H9 (cell line): ENCODE data around the gene SYT7. TPM values are rescaled to one million over a fixed set of nuclear protein-coding genes. Genes with fewer than 3 reads are reported as not detected.

Source experiments
- DNase-seq: peaks from one replicate; pipeline ENCODE4 v3.0.0-alpha.2; 2017
- H2AFZ ChIP-seq: one replicate; pipeline ENCODE4 v1.6.1; 2013; ENCODE audit warnings: mild to moderate bottlenecking, low read length, control low read depth, moderate library complexity
- H2AK5ac ChIP-seq: 2 replicates; pipeline ENCODE4 v1.6.1; 2013; ENCODE audit warnings: low read length, control low read depth, mixed read lengths; ENCODE audit not compliant: insufficient read length
- H2BK120ac ChIP-seq: one replicate; pipeline ENCODE4 v1.6.1; 2013; ENCODE audit warnings: low read depth, mild to moderate bottlenecking, low read length, control low read depth, inconsistent platforms; ENCODE audit not compliant: poor library complexity, severe bottlenecking
- H2BK12ac ChIP-seq: 2 replicates; pipeline ENCODE4 v1.6.1; 2013; ENCODE audit warnings: low read length, control low read depth, mixed read lengths, low read depth; ENCODE audit not compliant: insufficient read length
- H2BK15ac ChIP-seq: 2 replicates; pipeline ENCODE4 v1.6.1; 2013; ENCODE audit warnings: low read depth, low read length, control low read depth
- H2BK20ac ChIP-seq: one replicate; pipeline ENCODE4 v1.6.1; 2013; ENCODE audit warnings: low read depth, mild to moderate bottlenecking, low read length, control low read depth, inconsistent platforms; ENCODE audit not compliant: poor library complexity, severe bottlenecking
- H2BK5ac ChIP-seq: 2 replicates; pipeline ENCODE4 v1.6.1; 2013; ENCODE audit warnings: low read length, control low read depth, mixed read lengths; ENCODE audit not compliant: insufficient read length
- H3K14ac ChIP-seq: 2 replicates; pipeline ENCODE4 v1.6.1; 2013; ENCODE audit warnings: low read length, control low read depth; ENCODE audit not compliant: insufficient read depth
- H3K18ac ChIP-seq: 2 replicates; pipeline ENCODE4 v1.6.1; 2013; ENCODE audit warnings: low read depth, mild to moderate bottlenecking, mixed read lengths, low read length, control low read depth; ENCODE audit not compliant: insufficient read length
- H3K23ac ChIP-seq: 2 replicates; pipeline ENCODE4 v1.6.1; 2013; ENCODE audit warnings: low read length, control low read depth, mixed read lengths, low read depth; ENCODE audit not compliant: insufficient read length
- H3K23me2 ChIP-seq: 2 replicates; pipeline ENCODE4 v1.6.1; 2013; ENCODE audit warnings: low read depth, mild to moderate bottlenecking, mixed read lengths, low read length, control low read depth; ENCODE audit not compliant: insufficient read length, poor library complexity, severe bottlenecking
- H3K27ac ChIP-seq: 2 replicates; pipeline ENCODE4 v1.5.1; 2013; ENCODE audit warnings: low read length, control low read depth, mixed read lengths, low read depth; ENCODE audit not compliant: insufficient read length
- H3K27me3 ChIP-seq: 2 replicates; pipeline ENCODE4 v1.6.1; 2013; ENCODE audit warnings: low read length, control low read depth, inconsistent platforms; ENCODE audit not compliant: insufficient read depth
- H3K4ac ChIP-seq: 2 replicates; pipeline ENCODE4 v1.6.1; 2013; ENCODE audit warnings: low read depth, mild to moderate bottlenecking, control low read depth, inconsistent platforms, low read length, moderate library complexity
- H3K4me1 ChIP-seq: 2 replicates; pipeline ENCODE4 v1.6.1; 2013; ENCODE audit warnings: low read length, control low read depth, inconsistent platforms; ENCODE audit not compliant: insufficient read depth
- H3K4me2 ChIP-seq: 2 replicates; pipeline ENCODE4 v1.6.1; 2013; ENCODE audit warnings: low read length, control low read depth, mixed read lengths; ENCODE audit not compliant: insufficient read length, insufficient read depth
- H3K56ac ChIP-seq: 2 replicates; pipeline ENCODE4 v1.6.1; 2013; ENCODE audit warnings: low read depth, mild to moderate bottlenecking, mixed read lengths, low read length, control low read depth; ENCODE audit not compliant: insufficient read length
- H3K79me1 ChIP-seq: 2 replicates; pipeline ENCODE4 v1.6.1; 2013; ENCODE audit warnings: low read depth, mild to moderate bottlenecking, moderate library complexity, low read length, control low read depth, inconsistent platforms; ENCODE audit not compliant: insufficient read depth, poor library complexity, severe bottlenecking
- H3K79me2 ChIP-seq: 2 replicates; pipeline ENCODE4 v1.6.1; 2013; ENCODE audit warnings: low read length, control low read depth, inconsistent platforms; ENCODE audit not compliant: insufficient read depth
- H3K9ac ChIP-seq: 2 replicates; pipeline ENCODE4 v1.6.1; 2013; ENCODE audit warnings: low read length, control low read depth, mixed read lengths; ENCODE audit not compliant: insufficient read length; ENCODE audit errors: extremely low read depth
- H3K9me3 ChIP-seq: one replicate; pipeline ENCODE4 v1.6.1; 2013; ENCODE audit warnings: low read depth, low read length, inconsistent platforms; ENCODE audit not compliant: control insufficient read depth
- H3T11ph ChIP-seq: one replicate; pipeline ENCODE4 v1.6.1; 2013; ENCODE audit warnings: mild to moderate bottlenecking, low read length, control low read depth, inconsistent platforms
- H4K20me1 ChIP-seq: one replicate; pipeline ENCODE4 v1.6.1; 2013; ENCODE audit not compliant: control insufficient read depth, insufficient read length, insufficient read depth
- H4K5ac ChIP-seq: 2 replicates; pipeline ENCODE4 v1.6.1; 2013; ENCODE audit warnings: low read depth, mild to moderate bottlenecking, mixed read lengths, low read length, control low read depth; ENCODE audit not compliant: insufficient read length
- H4K8ac ChIP-seq: replicated peaks from 2 replicates; pipeline ENCODE4 v1.6.1; 2013; ENCODE audit warnings: low read length, control low read depth, mixed read lengths, low read depth; ENCODE audit not compliant: insufficient read length
- H4K91ac ChIP-seq: 2 replicates; pipeline ENCODE4 v1.6.1; 2013; ENCODE audit warnings: low read depth, mild to moderate bottlenecking, moderate library complexity, mixed read lengths, low read length, control low read depth; ENCODE audit not compliant: insufficient read length
- H3K27ac Mint-ChIP-seq, 3 experiments: 2 replicates in 2 of 3; 3 replicates in 1 of 3; pipeline ENCODE4 v1.8.0; 2020 to 2021; ENCODE audit warnings: mixed read lengths in 3 of 3, mild to moderate bottlenecking in 1 of 3, moderate library complexity in 1 of 3
- H3K27me3 Mint-ChIP-seq: 2 replicates; pipeline ENCODE4 v1.8.0; 2021; ENCODE audit warnings: low read depth, mild to moderate bottlenecking, moderate library complexity, mixed read lengths
- H3K36me3 Mint-ChIP-seq, 3 experiments: 2 replicates in 2 of 3; 3 replicates in 1 of 3; pipeline ENCODE4 v1.8.0; 2020 to 2021; ENCODE audit warnings: low read depth in 3 of 3, mixed read lengths in 3 of 3; ENCODE audit not compliant: insufficient read depth in 1 of 3
- H3K4me1 Mint-ChIP-seq, 2 experiments: 2 replicates each; pipeline ENCODE4 v1.8.0; 2020; ENCODE audit warnings: mixed read lengths in 2 of 2
- H3K4me3 Mint-ChIP-seq, 2 experiments: 2 replicates in 1 of 2; 3 replicates in 1 of 2; pipeline ENCODE4 v1.8.0; 2020 to 2021; ENCODE audit warnings: mild to moderate bottlenecking in 2 of 2, mixed read lengths in 2 of 2, moderate library complexity in 1 of 2
- H3K9me3 Mint-ChIP-seq, 2 experiments: 2 replicates in 1 of 2; 3 replicates in 1 of 2; pipeline ENCODE4 v1.8.0; 2020; ENCODE audit warnings: mild to moderate bottlenecking in 2 of 2, mixed read lengths in 2 of 2, moderate library complexity in 1 of 2
- whole genome bisulfite sequencing: extraction: QIAGEN DNeasy Blood & Tissue Kit; methylation state at CpG from one replicate; pipeline ENCODE4 v1.1.7; 2013; ENCODE audit warnings: missing lambda C conversion rate, low lambda C conversion rate, mixed read lengths; ENCODE audit not compliant: insufficient read length; ENCODE audit errors: extremely low coverage; 5-methylcytosine and 5-hydroxymethylcytosine counted together
- total RNA-seq: library from RNA; stranded (reverse); gene quantifications from 2 replicates; pipeline ENCODE4 v1.2.1, GENCODE V29; 2021
- TF ChIP-seq, protein P1 (sequence below): fragments of 200-600 bp; sonication (generic); conservative IDR thresholded peaks from 3 replicates; pipeline ENCODE4 v1.8.0; 2021; ENCODE audit warnings: antibody characterized with exemption, mild to moderate bottlenecking

The SYT7 gene
- total RNA-seq, 1 experiment from 2014 or later, result 8.8 TPM

DNA sequence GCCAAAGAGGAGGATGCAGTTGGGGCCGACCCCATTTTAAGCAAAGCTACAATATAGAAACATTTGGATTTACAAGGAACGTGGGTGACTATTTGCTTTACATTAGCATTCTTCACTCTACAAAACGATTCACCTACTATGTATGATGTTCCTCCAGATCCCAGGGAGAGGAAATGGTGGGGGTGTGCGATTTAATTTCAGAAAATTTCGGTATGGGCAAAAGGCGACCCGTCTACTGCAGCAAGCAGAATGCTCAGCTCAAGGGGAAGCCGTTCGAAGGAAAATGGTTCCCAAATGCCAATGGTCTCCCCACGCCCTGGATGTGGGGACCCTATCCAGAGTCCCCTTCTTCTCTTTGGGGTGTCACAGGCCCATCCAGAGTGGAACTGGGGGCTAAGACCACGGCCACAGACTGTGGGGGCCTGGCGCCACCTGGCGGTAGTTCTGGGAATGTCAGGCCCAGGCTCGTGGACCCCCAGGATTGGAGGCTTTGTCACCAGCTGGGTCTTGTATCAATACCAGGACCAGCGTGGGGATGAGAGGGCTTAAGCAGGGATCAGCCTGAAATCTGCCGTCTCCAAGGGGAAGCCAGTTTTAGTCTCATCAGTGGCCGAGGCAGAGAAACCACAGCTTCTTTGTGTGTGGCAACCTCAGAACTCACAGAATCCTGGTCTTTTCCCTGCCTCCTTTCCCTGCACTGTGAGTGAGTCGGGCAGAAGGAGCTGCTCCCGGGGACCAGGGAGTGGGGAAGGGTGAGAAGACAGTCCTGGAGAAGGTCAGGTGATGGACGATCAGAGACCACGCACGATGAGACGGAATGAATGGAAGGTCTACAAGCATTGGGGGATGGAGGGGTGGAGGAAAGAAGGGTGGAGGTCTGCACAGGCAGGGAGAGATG lies 64.0 kb downstream of the SYT7 start:
- H4K20me1 ChIP-seq, result no peaks in the 10 kb centered on the region
- Mint-ChIP-seq H3K4me1 (peaks cover 37 to 53% of the 10 kb centered on the region in 2 experiments), H3K27me3 (peaks cover 16% of the 10 kb centered on the region), H3K36me3 (no peaks in the 10 kb centered on the region), H3K9me3 (no peaks in the 10 kb centered on the region), H3K4me3 (no peak overlapping the region; a peak in 1 of 5 replicates), H3K27ac (0 out of 7 replicates have a peak overlapping the region, but pooled peaks of 1 of the 3 experiments have one; percentile 34)
- no peak overlapping the region for H3K14ac ChIP-seq
- no peak overlapping the region for H3K18ac ChIP-seq
- no peaks in the 10 kb centered on the region for H3K79me2 ChIP-seq
- no peak overlapping the region for H2BK120ac ChIP-seq
- no peak overlapping the region for H2AFZ ChIP-seq
- no peak overlapping the region for H2AK5ac ChIP-seq
- no peak overlapping the region for H2BK15ac ChIP-seq
- no peak overlapping the region for H3K23ac ChIP-seq
- no peak overlapping the region for H4K8ac ChIP-seq
- H3K27ac ChIP-seq, result no peak overlapping the region
- no peak overlapping the region for H3T11ph ChIP-seq
- H2BK20ac ChIP-seq, result no peak overlapping the region
- H3K56ac ChIP-seq, result no peak overlapping the region
- no peak overlapping the region for H3K4ac ChIP-seq
- no peaks in the 10 kb centered on the region for H3K9me3 ChIP-seq
- H3K4me2 ChIP-seq, result peak overlapping the region; percentile 26
- TF ChIP-seq, protein P1, sequence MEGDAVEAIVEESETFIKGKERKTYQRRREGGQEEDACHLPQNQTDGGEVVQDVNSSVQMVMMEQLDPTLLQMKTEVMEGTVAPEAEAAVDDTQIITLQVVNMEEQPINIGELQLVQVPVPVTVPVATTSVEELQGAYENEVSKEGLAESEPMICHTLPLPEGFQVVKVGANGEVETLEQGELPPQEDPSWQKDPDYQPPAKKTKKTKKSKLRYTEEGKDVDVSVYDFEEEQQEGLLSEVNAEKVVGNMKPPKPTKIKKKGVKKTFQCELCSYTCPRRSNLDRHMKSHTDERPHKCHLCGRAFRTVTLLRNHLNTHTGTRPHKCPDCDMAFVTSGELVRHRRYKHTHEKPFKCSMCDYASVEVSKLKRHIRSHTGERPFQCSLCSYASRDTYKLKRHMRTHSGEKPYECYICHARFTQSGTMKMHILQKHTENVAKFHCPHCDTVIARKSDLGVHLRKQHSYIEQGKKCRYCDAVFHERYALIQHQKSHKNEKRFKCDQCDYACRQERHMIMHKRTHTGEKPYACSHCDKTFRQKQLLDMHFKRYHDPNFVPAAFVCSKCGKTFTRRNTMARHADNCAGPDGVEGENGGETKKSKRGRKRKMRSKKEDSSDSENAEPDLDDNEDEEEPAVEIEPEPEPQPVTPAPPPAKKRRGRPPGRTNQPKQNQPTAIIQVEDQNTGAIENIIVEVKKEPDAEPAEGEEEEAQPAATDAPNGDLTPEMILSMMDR, result peak; percentile 100
- H3K4me1 ChIP-seq, result peaks cover 17% of the 10 kb centered on the region
- no peak overlapping the region for H2BK5ac ChIP-seq
- no peak overlapping the region for H4K5ac ChIP-seq
- no peak overlapping the region for H4K91ac ChIP-seq
- WGBS, result no CpG with 5 or more reads among the region's 23 CpGs
- H3K27me3 ChIP-seq, result no peaks in the 10 kb centered on the region
- no peak overlapping the region for H2BK12ac ChIP-seq
- no peaks in the 10 kb centered on the region for H3K79me1 ChIP-seq
- peak; percentile 77 for DNase-seq
- H3K23me2 ChIP-seq, result peaks cover 6% of the 10 kb centered on the region
- no peak overlapping the region for H3K9ac ChIP-seq
